ENCODE data around the gene FSD2.
"Not testable (repeated sequence)": the region's sequence is repeated elsewhere in the genome, so short reads cannot be mapped to it uniquely, and the experiment has no call there.

FSD2 gene

DNA sequence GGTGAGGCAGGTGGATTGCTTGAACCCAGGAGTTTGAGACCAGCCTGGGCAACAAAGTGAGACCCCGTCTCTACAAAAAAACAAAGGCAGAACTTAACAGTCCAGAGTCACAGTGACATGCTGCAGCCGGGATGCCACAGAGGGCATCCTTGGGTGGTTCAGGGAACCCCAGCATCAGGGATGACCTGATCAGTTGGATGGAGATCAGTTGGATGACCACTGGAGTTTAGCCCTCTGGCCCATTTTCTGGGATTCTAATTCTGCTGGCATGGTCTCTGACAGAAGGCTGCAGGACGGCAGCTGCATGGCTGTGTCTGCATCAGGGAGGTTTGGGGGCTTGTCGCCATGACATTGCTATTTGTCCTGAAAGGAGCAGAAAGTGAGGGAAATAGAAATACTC, 23.4 kb upstream of the FSD2 start:
- no peak for DNase-seq

DNA sequence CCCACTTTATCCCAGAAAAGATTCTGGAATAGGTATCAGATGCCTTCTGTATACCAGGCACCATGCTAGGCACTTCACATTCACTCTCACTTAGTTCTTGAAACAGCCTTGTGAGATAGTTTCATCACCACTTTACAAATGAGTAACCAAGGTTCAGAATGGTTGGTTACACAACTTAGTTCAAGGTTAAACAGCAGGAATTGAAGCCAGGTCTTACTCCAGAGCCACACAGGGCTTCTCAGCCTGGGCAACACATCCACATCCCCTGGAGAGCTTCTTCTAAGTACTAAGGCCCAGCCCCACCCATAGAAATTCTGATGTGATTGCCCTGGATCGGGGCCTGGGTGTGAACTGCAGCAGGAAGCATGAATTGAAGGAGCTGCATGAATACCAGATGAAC, 22.2 kb upstream of the FSD2 start:
- no peak for DNase-seq

- DNase-seq = no peak
These were observed 17.2 kb upstream of the FSD2 start for GRCh38 chr15:82823049-82823448.

DNA sequence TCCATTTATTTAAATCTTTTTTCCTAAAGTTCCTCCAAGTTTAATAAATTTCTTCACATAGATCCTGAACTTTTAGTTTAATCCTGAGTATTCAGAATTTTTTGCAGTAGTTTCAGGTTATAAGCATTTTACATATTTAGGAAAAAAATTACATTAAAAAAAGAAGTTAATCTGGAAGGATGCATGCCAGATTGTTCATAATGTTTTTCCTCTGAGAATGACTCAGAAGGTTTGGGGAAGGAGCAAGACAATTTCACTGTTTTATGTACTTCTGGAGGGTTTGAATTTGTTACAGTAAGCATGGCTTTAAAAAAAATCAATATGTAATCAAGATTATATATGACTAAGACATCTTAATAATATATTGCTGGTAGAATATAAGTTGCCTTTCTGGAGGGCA, 16.0 kb upstream of the FSD2 start:
- not testable (repeated sequence) for DNase-seq

DNA sequence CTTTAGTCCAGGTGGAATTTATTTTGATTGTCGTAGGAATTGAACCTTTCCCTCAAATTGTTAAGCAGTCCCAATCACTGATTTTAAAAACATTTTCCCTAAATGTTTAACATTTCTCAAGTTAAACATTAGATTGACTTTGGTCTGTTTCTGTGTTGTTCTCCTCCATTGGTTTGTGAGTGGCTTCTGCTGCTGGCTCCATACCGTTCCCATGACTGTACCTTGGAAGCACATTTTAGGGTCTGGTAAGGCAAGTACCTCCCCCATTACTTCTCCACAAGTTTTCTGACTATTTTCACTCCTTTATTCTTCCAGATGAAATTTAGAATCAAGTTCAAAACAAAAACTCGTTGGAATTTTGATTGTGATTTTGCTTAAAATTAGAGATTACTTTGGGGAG, 15.5 kb upstream of the FSD2 start:
- not testable (repeated sequence) for DNase-seq

DNA sequence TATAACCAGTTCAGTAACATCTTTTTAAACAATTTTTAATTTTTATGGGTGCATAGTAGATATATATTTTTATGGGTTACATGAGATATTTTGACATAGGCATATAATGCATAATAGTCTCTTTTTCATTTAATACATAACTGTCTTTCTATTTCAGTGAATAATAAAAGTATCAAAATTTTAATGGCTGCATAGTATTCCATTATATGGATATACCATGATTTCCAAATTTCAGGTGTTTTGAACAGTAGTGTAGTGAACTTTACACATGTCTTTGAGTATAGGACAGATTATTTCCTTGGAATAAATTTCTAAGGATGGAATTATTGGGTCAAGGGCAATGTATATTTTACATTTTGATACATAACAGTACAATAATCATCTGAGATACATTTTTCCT, 14.3 kb upstream of the FSD2 start:
- no peak for DNase-seq

DNA sequence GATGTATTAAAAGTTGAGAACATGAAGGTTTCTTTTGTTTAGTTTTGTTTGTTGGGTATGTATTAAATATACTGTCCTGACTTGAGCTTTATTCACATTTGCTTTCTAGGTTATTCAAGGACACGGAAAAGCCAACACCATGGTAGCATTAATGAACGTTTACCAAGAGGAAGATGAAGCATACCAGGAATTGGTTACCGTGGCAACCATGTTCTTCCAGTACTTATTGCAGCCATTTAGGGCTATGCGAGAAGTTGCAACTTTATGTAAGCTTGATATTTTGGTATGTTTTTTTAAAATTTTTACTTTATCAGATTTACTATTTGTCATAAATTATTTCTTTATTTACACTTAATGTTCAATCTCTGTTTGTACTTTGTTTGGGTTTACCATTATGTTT, 7.1 kb upstream of the FSD2 start:
- no peak for DNase-seq

DNA sequence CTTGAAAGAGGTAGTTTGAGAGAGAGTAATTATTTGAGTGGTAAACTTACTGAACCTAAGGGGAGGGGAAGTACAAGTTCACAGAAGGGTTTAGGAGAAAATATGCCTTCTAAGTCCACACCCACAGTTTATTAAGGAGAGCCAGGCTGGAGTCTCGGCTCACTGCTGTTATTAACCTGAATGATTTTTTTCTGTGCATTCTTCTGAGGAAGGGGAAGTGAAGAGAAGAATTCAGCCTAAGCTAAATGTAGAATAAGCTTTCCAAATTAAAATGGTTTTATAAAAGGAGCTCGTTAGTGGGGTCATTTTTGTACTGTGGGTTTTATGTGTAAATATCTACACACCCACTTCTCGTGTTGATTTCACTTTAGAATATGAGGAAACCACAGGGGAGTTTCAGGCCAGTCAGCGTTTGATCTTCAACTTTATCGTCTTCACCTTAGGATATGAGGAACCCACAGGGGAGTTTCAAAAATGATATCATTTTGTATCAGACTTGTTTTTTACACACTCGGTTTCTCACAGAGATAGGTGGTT, 5.1 kb upstream of the FSD2 start:
- peak in 1 of 2 donors; percentile 32 for DNase-seq

- peak in 1 of 2 donors; percentile 1 for DNase-seq
These were observed 4.4 kb upstream of the FSD2 start for GRCh38 chr15:82810061-82810889.

DNA sequence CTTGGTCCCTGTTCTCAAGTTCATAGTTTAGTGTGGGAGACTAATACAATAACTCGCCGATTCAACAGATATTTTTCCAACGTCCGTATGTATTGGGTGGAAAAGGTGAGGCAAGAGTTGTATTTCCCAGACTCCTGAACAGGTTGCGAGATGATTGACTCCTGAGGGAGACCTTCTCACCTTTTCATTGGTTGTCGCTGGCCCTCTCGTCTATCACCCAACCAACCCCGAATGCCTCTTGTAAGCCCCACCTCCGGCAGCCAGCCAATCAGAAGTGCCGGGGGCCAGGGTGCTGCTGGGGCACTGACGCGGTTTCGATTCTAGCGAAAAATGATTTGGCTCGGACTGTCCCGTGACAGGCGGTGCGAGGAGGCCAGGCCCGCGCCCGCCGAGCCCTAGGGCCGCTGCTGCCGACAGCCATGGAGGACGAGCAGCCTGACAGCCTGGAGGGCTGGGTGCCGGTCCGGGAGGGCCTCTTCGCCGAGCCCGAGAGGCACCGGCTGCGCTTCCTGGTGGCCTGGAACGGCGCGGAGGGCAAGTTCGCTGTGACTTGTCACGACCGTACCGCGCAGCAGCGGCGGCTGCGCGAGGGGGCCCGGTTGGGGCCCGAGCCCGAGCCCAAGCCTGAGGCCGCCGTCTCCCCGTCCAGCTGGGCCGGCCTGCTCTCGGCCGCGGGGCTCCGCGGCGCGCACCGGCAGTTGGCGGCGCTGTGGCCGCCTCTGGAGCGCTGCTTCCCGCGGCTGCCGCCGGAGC, 3.6 kb upstream of the FSD2 start, which contains the start of gene WHAMM:
WHAMM (plus strand) TSS at position 321 of the 753 bp plus-strand sequence; CDS start at position 420, 99 bp downstream.
- peak; percentile 70 to 90 for DNase-seq

DNA sequence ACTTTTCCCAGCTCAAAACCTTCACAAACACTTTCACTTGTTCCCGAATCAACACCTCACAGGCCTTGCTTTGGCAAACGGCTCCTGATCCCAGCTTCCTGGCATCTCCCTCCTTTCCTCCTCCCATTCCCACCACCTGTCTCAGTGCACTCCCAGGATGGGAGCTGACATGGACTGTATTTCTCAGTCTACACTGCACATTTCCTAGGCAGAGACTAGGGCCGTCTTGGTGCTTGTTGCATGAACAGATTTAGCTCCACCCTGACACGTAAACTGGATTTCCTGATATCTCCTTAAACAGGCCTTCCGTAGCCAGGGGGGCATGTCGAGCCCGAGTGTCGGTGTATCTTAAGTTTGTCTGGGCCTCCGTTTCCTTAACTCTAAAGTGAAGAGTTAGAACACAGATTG, 2.8 kb upstream of the FSD2 start:
- no peak for DNase-seq

DNA sequence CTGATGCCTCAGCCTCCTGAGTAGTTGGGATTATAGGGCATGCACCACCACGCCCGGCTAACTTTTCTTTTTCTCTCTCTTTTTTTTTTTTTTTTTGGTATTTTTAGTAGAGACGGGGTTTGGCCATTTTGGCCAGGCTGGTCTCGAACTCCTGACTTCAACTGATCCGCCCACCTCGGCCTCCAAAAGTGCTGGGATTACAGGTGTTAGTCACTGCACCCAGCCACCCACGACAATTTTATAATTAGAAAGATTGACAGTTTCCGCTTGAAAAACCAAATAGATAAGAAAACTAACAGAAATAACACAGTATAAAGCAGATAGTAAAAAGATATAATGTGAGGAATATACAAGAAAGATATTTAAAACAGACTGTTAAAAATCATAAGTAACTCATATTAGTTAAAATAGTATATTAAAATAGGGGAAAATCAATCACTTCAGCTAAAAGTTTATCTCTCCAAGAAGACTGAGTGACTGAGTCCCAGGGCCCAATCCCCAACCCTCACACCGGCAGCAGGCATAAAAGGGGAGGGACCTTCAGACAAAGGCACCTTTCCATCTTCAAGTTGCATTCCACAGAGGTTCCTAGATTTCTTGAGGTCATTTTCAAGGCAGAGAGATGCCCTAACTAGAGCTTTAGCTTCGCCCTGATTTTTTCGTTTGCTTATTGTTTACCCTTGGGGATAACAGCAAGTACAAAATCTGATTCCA, 2.2 kb upstream of the FSD2 start:
- DNase-seq = no peak

GRCh38 chr15:82804575-82804949, 1.3 kb downstream of the FSD2 start:
- DNase-seq = no peak

- no peak for DNase-seq
These were observed 1.9 kb downstream of the FSD2 start for GRCh38 chr15:82803793-82804574.

DNA sequence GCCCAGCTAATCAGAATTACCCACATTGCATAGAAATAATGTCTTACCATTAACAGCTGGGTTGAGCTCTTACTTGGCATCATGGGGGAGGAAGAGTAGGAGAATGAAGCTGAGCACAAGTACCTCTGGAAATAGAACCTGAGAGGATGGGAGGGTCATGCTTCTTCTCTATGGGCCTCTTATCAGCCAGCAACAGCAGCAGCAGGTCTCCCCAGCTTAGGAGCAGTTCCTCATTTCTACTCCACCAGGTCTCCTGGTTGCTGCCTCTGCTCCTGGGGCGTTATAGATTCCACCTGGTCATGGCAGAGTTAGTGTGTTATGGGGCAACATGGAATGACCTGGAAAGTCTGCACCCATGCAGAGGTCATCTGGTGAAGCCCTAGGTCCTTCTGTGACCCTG, 3.4 kb downstream of the FSD2 start:
- DNase-seq = peak in 1 of 2 donors; percentile 19

DNA sequence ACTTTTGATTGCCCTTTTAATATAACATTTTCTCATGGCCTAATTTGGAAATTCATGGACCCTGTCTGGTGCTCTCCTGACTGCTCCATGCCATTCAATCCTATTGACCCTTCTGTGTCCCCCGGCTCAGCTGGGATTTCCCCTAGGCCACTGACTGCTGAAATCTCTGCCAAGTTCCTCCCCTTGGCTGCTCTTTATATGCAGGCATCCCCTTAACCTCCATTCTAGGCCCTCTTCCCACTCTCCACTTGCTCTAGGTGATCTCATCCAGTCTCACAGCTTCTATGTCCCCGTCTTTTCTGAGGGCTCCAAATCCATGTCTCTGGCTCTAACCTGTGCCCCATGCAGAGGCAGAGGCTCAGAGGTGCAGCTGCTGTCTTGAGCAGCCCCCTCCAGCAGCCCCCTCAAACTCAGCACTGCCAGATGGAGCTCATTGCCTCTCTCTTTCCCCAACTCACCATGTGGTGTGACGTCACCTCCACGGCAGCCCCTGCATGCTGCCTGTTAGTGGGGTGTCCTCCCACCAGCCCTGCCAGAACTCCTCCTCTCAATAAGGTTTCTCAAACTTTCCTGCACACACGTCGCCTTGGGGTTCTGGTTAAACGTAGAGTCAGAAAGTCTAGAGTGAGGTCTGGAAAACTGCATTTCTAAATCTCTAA, 6.6 kb downstream of the FSD2 start:
- DNase-seq = no peak

DNA sequence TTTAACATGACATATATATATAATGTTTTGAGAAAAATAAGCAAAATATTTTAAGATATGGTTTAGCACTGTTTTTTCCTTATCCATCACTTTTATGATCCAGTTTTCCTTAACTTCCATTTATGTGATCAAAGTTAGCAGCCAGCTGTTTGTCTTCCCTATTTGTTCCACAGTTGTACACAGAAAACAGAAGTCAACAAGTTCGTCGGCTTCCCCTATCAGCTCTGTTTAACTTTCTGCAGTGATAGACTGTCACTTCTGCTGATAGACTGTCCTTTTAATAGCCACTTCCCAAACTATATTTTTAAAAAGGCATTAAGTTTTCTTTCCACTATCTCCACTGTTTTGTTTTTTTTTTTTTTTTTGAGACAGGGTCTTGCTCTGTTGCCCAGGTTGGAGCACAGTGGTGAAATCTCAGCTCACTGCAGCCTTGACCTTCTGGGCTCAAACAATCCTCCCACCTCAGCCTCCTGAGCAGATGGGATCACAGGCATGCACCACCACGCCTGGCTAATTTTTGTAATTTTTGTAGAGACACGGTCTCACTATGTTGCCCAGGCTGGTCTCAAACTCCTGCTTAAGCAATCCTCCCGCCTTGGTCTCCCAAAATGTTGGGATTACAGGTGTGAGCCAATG, 7.2 kb downstream of the FSD2 start:
- DNase-seq = no peak

DNA sequence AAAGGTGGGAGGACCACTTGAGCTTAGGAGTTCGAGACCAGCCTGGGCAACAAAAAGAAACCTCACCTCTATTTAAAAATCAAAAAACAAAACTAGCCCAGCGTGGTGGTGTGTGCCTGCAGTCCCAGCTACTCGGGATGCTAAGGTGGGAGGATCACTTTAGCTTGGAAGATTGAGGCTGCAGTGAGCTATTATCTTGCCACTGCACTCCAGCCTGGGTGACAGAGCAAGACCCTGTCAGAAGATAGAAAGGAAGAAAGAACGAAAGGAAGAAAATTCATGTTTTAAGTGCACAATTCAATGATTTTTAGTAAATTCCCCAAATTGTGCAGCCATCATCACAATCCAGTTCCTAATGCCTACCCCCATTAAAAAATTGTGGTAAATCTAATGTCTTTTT, 7.8 kb downstream of the FSD2 start:
- no peak for DNase-seq

GRCh38 chr15:82793737-82794136, 12.1 kb downstream of the FSD2 start:
- DNase-seq = no peak

DNA sequence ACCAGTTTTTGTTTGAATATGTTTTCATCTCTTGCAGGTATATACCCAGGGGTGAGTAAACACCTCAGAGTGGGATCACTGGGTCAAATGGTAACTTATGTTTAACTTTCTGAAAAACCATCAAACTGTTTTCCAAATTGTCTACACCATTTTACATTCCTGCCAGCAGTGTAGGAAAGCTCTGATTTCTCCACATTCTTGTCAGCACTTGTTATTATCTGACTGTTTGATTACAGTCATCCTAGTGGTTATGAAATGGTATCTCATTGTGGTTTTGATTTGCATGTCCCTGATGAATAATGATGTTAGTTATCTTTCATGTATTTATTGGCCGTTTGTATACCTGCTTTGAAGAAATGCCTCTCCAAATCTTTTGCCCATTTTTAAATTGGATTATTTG, 13.8 kb downstream of the FSD2 start:
- no peak for DNase-seq

DNA sequence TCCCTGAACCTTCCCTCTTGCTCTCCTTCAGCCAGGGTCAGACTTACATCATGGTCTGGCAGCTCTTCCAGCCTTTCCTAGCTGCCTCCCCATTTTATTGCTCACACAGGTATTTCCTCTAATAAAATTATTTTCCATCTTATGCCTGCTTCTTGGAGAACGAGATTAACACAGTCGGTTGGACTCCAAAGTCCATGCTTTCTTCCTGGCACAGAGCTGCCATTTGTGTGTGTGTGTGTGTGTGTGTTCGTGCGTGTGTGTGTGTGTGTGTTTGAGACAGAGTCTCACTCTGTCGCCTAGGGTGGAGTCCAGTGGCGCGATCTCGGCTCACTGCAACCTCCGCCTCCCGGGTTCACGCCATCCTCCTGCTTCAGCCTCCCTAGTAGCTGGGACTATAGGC, 15.5 kb downstream of the FSD2 start:
- DNase-seq = no peak
